ENCODE measurements around the gene EPB41L3. TPM values are rescaled to one million over a fixed set of nuclear protein-coding genes. Genes with fewer than 3 reads are reported as not detected.
A peak's percentile ranks its signal among the peaks of the same experiment; 100 is the strongest.

The EPB41L3 gene
- total and polyA plus RNA-seq, 2 experiments from 2014 or later = 8.0 to 11.7 TPM

GRCh38 chr18:5395860-5396448 is 147.8 kb downstream of the EPB41L3 start:
- H3K9me3 Mint-ChIP-seq = no peaks in the 10 kb centered on the region
- no peak for ATAC-seq

GRCh38 chr18:5393779-5394178 is 150.0 kb downstream of the EPB41L3 start:
- H3K4me1 Mint-ChIP-seq = peaks cover 7% of the 10 kb centered on the region
- H3K27me3 Mint-ChIP-seq (ENCODE audit: insufficient read depth, low read depth, poor library complexity) = no peaks in the 10 kb centered on the region
- H3K36me3 Mint-ChIP-seq (ENCODE audit: low read depth) = peaks cover 5% of the 10 kb centered on the region; the same call in 2 of the 3 replicates
- no peaks in the 10 kb centered on the region for H3K9me3 Mint-ChIP-seq
- H3K27ac ChIP-seq (ENCODE audit: low read depth) = no peak overlapping the region
- 0 out of 2 replicates have a peak, but pooled peaks cover 3% of the 10 kb centered on the region for H3K4me1 ChIP-seq (ENCODE audit: insufficient read depth)
- no peak for TF ChIP-seq STAT1 (IDR thresholded peaks at IDR 0.05; ENCODE audit: unreplicated experiment)
- no peak for TF ChIP-seq ZNF114 (CRISPR knock-in tag; IDR thresholded peaks at IDR 0.05)
- no peak for TF ChIP-seq CREB1 (CRISPR knock-in tag; IDR thresholded peaks at IDR 0.05; ENCODE audit: low read depth)
- no peak for TF ChIP-seq ZNF462 (CRISPR knock-in tag; IDR thresholded peaks at IDR 0.05)
- no peak for TF ChIP-seq EZH2phosphoT487 (IDR thresholded peaks at IDR 0.05; ENCODE audit: unreplicated experiment)
- H3K9me2 ChIP-seq (ENCODE audit: insufficient read depth) = no peaks in the 10 kb centered on the region
- no peak overlapping the region for H3K4me3 ChIP-seq
- H3K79me2 ChIP-seq (replicated peaks; ENCODE audit: insufficient read depth) = no peaks in the 10 kb centered on the region
- no peak overlapping the region for H3K4me3 Mint-ChIP-seq
- H3K36me3 ChIP-seq (ENCODE audit: insufficient read depth) = no peaks in the 10 kb centered on the region
- ATAC-seq (no peak), DNase-seq (ENCODE audit: low spot score) (no peak)
- no peaks in the 10 kb centered on the region for H4K20me1 ChIP-seq (replicated peaks; ENCODE audit: insufficient read depth)
- H3K27me3 ChIP-seq (ENCODE audit: insufficient read depth) = no peaks in the 10 kb centered on the region
- H3K4me2 ChIP-seq = no peak overlapping the region
- 0 out of 2 replicates have a peak overlapping the region, but pooled peaks have one; percentile 18 for H3K27ac Mint-ChIP-seq
- H3F3A ChIP-seq (replicated peaks; ENCODE audit: low read depth) = no peaks in the 10 kb centered on the region
- no peak overlapping the region for H2AFZ ChIP-seq

More at GRCh38 chr18:5395860-5396448, 147.8 kb downstream of the EPB41L3 start:
- Histone ChIP-seq H3K79me2 (replicated peaks; ENCODE audit: insufficient read depth) (no peaks in the 10 kb centered on the region), H3F3A (replicated peaks; ENCODE audit: low read depth) (no peaks in the 10 kb centered on the region), H3K36me3 (ENCODE audit: insufficient read depth) (no peaks in the 10 kb centered on the region), H3K4me2 (no peak overlapping the region), H3K4me3 (no peak overlapping the region), H3K9me2 (ENCODE audit: insufficient read depth) (no peaks in the 10 kb centered on the region), H4K20me1 (replicated peaks; ENCODE audit: insufficient read depth) (no peaks in the 10 kb centered on the region), H2AFZ (no peak overlapping the region), H3K27ac (ENCODE audit: low read depth) (no peak overlapping the region), H3K27me3 (ENCODE audit: insufficient read depth) (no peaks in the 10 kb centered on the region), H3K4me1 (ENCODE audit: insufficient read depth) (0 out of 2 replicates have a peak, but pooled peaks cover 3% of the 10 kb centered on the region)
- Mint-ChIP-seq H3K4me1 (peaks cover 7% of the 10 kb centered on the region), H3K27ac (no peak overlapping the region), H3K36me3 (ENCODE audit: low read depth) (peaks cover 5% of the 10 kb centered on the region; the same call in 2 of the 3 replicates), H3K27me3 (ENCODE audit: insufficient read depth, low read depth, poor library complexity) (no peaks in the 10 kb centered on the region), H3K4me3 (no peak overlapping the region)
- no peak for DNase-seq (ENCODE audit: low spot score)
- TF ChIP-seq STAT1 (IDR thresholded peaks at IDR 0.05; ENCODE audit: unreplicated experiment) = no peak
